Smooth muscle cell (in vitro differentiated cells): ENCODE results near the gene MISP3. TPM values are rescaled to one million over a fixed set of nuclear protein-coding genes. Genes with fewer than 3 reads are reported as not detected.
A peak's percentile ranks its signal among the peaks of the same experiment; 100 is the strongest.

Experiments
- DNase-seq: peaks from one replicate; lab custom pipeline; 2025; ENCODE audit not compliant: unreplicated experiment; lab: John Stamatoyannopoulos, UW
- H2AFZ ChIP-seq: fragments of 200-600 bp; sonication (generic); 2 replicates; pipeline ENCODE4 v1.6.0; 2016; ENCODE audit warnings: antibody characterized with exemption, low read depth, mild to moderate bottlenecking
- H3F3A ChIP-seq: fragments of 200-600 bp; sonication (generic); 2 replicates; pipeline ENCODE4 v1.6.0; 2017; ENCODE audit warnings: antibody characterized with exemption, low read depth
- H3K27ac ChIP-seq: fragments of 200-600 bp; sonication (generic); 2 replicates; pipeline ENCODE4 v1.5.1; 2016; ENCODE audit warnings: low read depth, mild to moderate bottlenecking
- H3K27me3 ChIP-seq: fragments of 200-600 bp; sonication (generic); 2 replicates; pipeline ENCODE4 v1.6.1; 2016; ENCODE audit warnings: low read depth, mild to moderate bottlenecking
- H3K36me3 ChIP-seq: fragments of 200-600 bp; sonication (generic); 2 replicates; pipeline ENCODE4 v1.5.1; 2016; ENCODE audit warnings: low read depth
- H3K4me1 ChIP-seq: fragments of 200-600 bp; sonication (generic); 2 replicates; pipeline ENCODE4 v1.5.1; 2016; ENCODE audit warnings: low read depth
- H3K4me2 ChIP-seq: fragments of 200-600 bp; sonication (generic); 2 replicates; pipeline ENCODE4 v1.6.0; 2016; ENCODE audit warnings: mild to moderate bottlenecking
- H3K4me3 ChIP-seq: fragments of 200-600 bp; sonication (generic); 2 replicates; pipeline ENCODE4 v1.5.1; 2016; ENCODE audit warnings: mild to moderate bottlenecking
- H3K79me2 ChIP-seq: fragments of 200-600 bp; sonication (generic); 2 replicates; pipeline ENCODE4 v1.6.0; 2016; ENCODE audit warnings: low read depth, mild to moderate bottlenecking
- H3K9ac ChIP-seq: fragments of 200-600 bp; sonication (generic); 2 replicates; pipeline ENCODE4 v1.6.0; 2016; ENCODE audit warnings: low read depth
- H3K9me3 ChIP-seq: fragments of 200-600 bp; sonication (generic); replicated peaks from 2 replicates; pipeline ENCODE4 v1.5.1; 2016; ENCODE audit warnings: low read depth
- H4K20me1 ChIP-seq: fragments of 200-600 bp; sonication (generic); 2 replicates; pipeline ENCODE4 v1.6.0; 2016; ENCODE audit warnings: low read depth
- CTCF ChIP-seq: fragments of 200-600 bp; sonication (generic); IDR thresholded peaks from 2 replicates; pipeline ENCODE4 v1.5.1; 2017; ENCODE audit warnings: borderline replicate concordance, mild to moderate bottlenecking, antibody characterized with exemption; ENCODE audit not compliant: insufficient read depth, poor library complexity, severe bottlenecking
- WGBS: methylation state at CpG from one replicate; pipeline ENCODE4 v1.1.7; 2016; ENCODE audit warnings: low lambda C conversion rate; 5-methylcytosine and 5-hydroxymethylcytosine counted together
- polyA plus RNA-seq: library from polyadenylated mRNA; unstranded; fragments of >200 nt; fragmentation: Nextera tagmentation; extraction: Ambion mirVana; gene quantifications from 2 replicates; pipeline ENCODE4 v1.2.1, GENCODE V29; 2016
- total RNA-seq: library from RNA; depleted of rRNA; stranded (reverse); fragments of >200 nt; gene quantifications from 2 replicates; pipeline ENCODE4 v1.2.3, GENCODE V29; 2014

Gene MISP3
- total and polyA plus RNA-seq, 2 experiments from 2014 or later: 0.61 to 2.4 TPM

- Histone ChIP-seq H2AFZ (no peak overlapping the region), H3K9me3 (no peaks in the 10 kb centered on the region), H3K27me3 (no peaks in the 10 kb centered on the region), H3K4me2 (peak overlapping the region; percentile 76), H3K9ac (no peak overlapping the region), H3F3A (no peaks in the 10 kb centered on the region), H3K4me1 (no peaks in the 10 kb centered on the region), H3K79me2 (no peaks in the 10 kb centered on the region), H4K20me1 (peaks cover 12% of the 10 kb centered on the region), H3K4me3 (peak overlapping the region; percentile 57), H3K27ac (no peak overlapping the region), H3K36me3 (no peaks in the 10 kb centered on the region)
- DNase-seq: no peak
- WGBS: 14% methylated on average over 16 of the region's 16 CpGs
- TF ChIP-seq CTCF: no peak
Measured at GRCh38 chr19:14089412-14089661, 16.8 kb downstream of the MISP3 start.

GRCh38 chr19:14089662-14090508, 17.3 kb downstream of the MISP3 start:
- H3F3A ChIP-seq: no peaks in the 10 kb centered on the region
- H3K4me3 ChIP-seq: peak overlapping the region; percentile 97
- WGBS: 1% methylated on average over 28 of the region's 142 CpGs
- peak overlapping the region; percentile 100 for H3K4me2 ChIP-seq
- no peak for DNase-seq
- no peaks in the 10 kb centered on the region for H3K36me3 ChIP-seq
- no peaks in the 10 kb centered on the region for H3K27me3 ChIP-seq
- TF ChIP-seq CTCF: no peak
- H4K20me1 ChIP-seq: peaks cover 12% of the 10 kb centered on the region
- H3K9me3 ChIP-seq: no peaks in the 10 kb centered on the region
- no peak overlapping the region for H3K9ac ChIP-seq
- H3K4me1 ChIP-seq: no peaks in the 10 kb centered on the region
- H3K79me2 ChIP-seq: no peaks in the 10 kb centered on the region
- H2AFZ ChIP-seq: no peak overlapping the region
- H3K27ac ChIP-seq: no peak overlapping the region

GRCh38 chr19:14090509-14091080, 18.0 kb downstream of the MISP3 start, which contains the start of gene SAMD1:
Gene SAMD1 (minus strand): TSS chr19:14090751.
- no CpG with 5 or more reads among the region's 65 CpGs for WGBS
- peak; percentile 82 for DNase-seq

More at GRCh38 chr19:14090509-14091080, 18.0 kb downstream of the MISP3 start, which contains the start of gene SAMD1:
- H3K36me3 ChIP-seq: no peaks in the 10 kb centered on the region
- H3K4me2 ChIP-seq: peak within 1 kb of the TSS; percentile 100
- peak within 1 kb of the TSS; percentile 64 for H3K9ac ChIP-seq
- no peaks in the 10 kb centered on the region for H3K9me3 ChIP-seq
- no peak for TF ChIP-seq CTCF
- H3K27ac ChIP-seq: peak within 1 kb of the TSS; percentile 74
- no peaks in the 10 kb centered on the region for H3K79me2 ChIP-seq
- H3F3A ChIP-seq: no peaks in the 10 kb centered on the region
- peaks cover 12% of the 10 kb centered on the region for H4K20me1 ChIP-seq
- H3K27me3 ChIP-seq: no peaks in the 10 kb centered on the region
- no peaks in the 10 kb centered on the region for H3K4me1 ChIP-seq
- peak within 1 kb of the TSS; percentile 91 for H2AFZ ChIP-seq
- H3K4me3 ChIP-seq: peak within 1 kb of the TSS; percentile 97
